Measurements from ENCODE around the gene DENND10. TPM values are rescaled to one million over a fixed set of nuclear protein-coding genes. Genes with fewer than 3 reads are reported as not detected.
"Not testable (repeated sequence)": the region's sequence is repeated elsewhere in the genome, so short reads cannot be mapped to it uniquely, and the experiment has no call there.

DENND10 gene
- total RNA-seq, 5 donors from 2014 or later (not counting 1 experiment from before 2014, with no cell fraction given): 28.5 to 52.4 (median 41.7) TPM

DNA sequence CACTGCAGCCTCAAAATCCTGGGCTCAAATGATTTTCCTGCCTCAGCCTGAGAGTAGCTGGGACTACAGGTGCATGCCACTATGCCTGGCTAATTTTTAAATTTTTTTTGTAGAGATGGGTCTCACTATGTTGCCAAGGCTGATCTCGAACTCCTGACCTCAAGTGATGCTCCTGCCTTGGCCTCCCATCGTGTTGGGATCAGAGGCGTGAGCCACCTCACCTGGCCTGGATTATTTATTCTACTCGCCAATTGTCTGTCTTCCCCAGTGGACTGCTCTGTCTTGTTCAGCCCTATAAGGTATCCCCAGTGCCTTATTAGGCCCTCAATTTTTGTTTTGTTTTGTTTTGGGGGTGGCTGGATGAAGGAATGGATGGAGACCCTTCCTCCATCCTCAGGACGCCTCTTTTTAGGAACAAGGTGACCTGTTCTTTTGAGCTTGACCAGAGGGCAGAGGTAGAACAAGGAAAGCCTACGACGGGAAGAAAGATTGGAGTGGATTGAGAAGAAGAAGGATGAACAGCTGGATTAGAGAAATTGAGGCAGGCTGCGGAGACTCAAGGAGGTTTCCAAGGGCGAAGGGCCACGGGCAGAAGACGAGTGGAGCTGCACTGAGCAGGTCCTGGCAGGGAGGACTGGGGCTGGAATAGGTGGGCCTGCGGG lies 541 bp upstream of the DENND10 start:
- peaks cover 0 to 6% of the 10 kb centered on the region in 2 donors for H3K36me3 ChIP-seq (ENCODE audit: control insufficient read depth in 2 of 2, extremely low read depth in 1 of 2, insufficient read depth in 1 of 2, low read length in 1 of 2)
- H3K9me3 ChIP-seq: no peaks in the 10 kb centered on the region
- 81% methylated on average over 6 of the region's 12 CpGs for WGBS (ENCODE audit: insufficient coverage)
- peaks cover 0 to 31% of the 10 kb centered on the region in 2 experiments for H3K4me1 ChIP-seq (ENCODE audit: control insufficient read depth in 1 of 2, extremely low read depth in 1 of 2, insufficient read depth in 2 of 2, low read length in 2 of 2)
- H3K27me3 ChIP-seq (replicated peaks in 1 of 2; ENCODE audit: control insufficient read depth in 2 of 2, extremely low read depth in 1 of 2, insufficient read depth in 2 of 2, low read length in 1 of 2): no peaks in the 10 kb centered on the region
- peak overlapping the region; percentile 58 for H3K27ac ChIP-seq (ENCODE audit: low read length)
- Mint-ChIP-seq H3K4me1 (peaks cover 8 to 38% (median 17%) of the 10 kb centered on the region in 3 donors), H3K27ac (peak overlapping the region; percentile 80 to 88), H3K9me3 (no peaks in the 10 kb centered on the region), H3K27me3 (no peaks in the 10 kb centered on the region), H3K36me3 (peaks cover 7% of the 10 kb centered on the region), H3K4me3 (peak overlapping the region; percentile 74 to 83 (median 82))
- CTCF ChIA-PET: interaction anchor here in 1 of 2 donors (0.6 to 0.7 kb wide), 2 partner anchors 12 to 41 kb away, joined by 3 to 4 read pairs; no protein-coding TSS in a partner anchor
- POLR2A ChIA-PET: no interaction called here
- ATAC-seq (replicated peaks in 1 of 4) (peak in 1 of 4 experiments; percentile 10), DNase-seq (peak in 2 of 35 experiments; percentile 16 to 32)
- no peak overlapping the region for H3K4me3 ChIP-seq (ENCODE audit: control insufficient read depth in 1 of 2, extremely low read depth in 1 of 2, low read length in 1 of 2)

- Histone ChIP-seq H3K36me3 (ENCODE audit: control insufficient read depth in 2 of 2, extremely low read depth in 1 of 2, insufficient read depth in 1 of 2, low read length in 1 of 2) (peaks cover 0 to 13% of the 10 kb centered on the region in 2 donors), H3K27me3 (replicated peaks in 1 of 2; ENCODE audit: control insufficient read depth in 2 of 2, extremely low read depth in 1 of 2, insufficient read depth in 2 of 2, low read length in 1 of 2) (no peaks in the 10 kb centered on the region), H3K9me3 (no peaks in the 10 kb centered on the region), H3K4me3 (ENCODE audit: control insufficient read depth in 1 of 2, extremely low read depth in 1 of 2, low read length in 1 of 2) (peak overlapping the region; percentile 48 to 49), H3K27ac (ENCODE audit: low read length) (no peak overlapping the region), H3K4me1 (ENCODE audit: control insufficient read depth in 1 of 2, extremely low read depth in 1 of 2, insufficient read depth in 2 of 2, low read length in 2 of 2) (peaks cover 0 to 31% of the 10 kb centered on the region in 2 experiments)
- DNase-seq (peak in 2 of 35 experiments; percentile 7 to 11), ATAC-seq (replicated peaks in 1 of 4) (peak in 1 of 4 experiments; percentile 7)
- H3K36me3 Mint-ChIP-seq: peaks cover 9% of the 10 kb centered on the region
- POLR2A ChIA-PET: interaction anchor here (0.6 to 1.1 kb wide), 4 partner anchors 13 to 794 kb away, joined by 3 to 15 read pairs (median 8); no protein-coding TSS in a partner anchor
- peak overlapping the region; percentile 73 to 87 (median 78) for H3K4me3 Mint-ChIP-seq
- H3K9me3 Mint-ChIP-seq: no peaks in the 10 kb centered on the region
- CTCF ChIA-PET: no interaction called here
- WGBS (ENCODE audit: insufficient coverage): 2% methylated on average over 10 of the region's 22 CpGs
- H3K4me1 Mint-ChIP-seq: peaks cover 8 to 38% (median 19%) of the 10 kb centered on the region in 3 donors
- no peaks in the 10 kb centered on the region for H3K27me3 Mint-ChIP-seq
- no peak overlapping the region for H3K27ac Mint-ChIP-seq
Observed at GRCh38 chr10:119104654-119105015, 722 bp downstream of the DENND10 start.

DNA sequence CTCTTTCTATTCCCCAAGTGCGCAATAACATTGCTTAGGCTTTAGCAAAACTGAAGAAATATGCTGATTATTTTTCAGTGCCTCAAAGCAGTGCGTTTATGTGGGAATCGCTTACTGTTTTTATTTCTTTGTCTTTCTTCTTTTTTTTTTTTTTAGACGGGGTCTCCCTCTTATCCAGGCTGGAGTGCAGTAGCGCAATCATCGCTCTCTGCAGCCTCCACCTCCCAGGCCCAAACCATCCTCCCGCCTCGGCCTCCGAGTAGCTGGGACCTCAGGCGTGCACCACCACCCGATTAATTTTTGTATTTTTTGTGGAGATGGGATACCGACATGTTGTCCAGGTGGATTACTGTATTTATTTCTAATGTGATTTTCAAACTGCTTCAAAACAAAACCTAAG lies 1.2 kb downstream of the DENND10 start:
- DNase-seq (no peak), ATAC-seq (replicated peaks in 1 of 4) (no peak)
- POLR2A ChIA-PET: interaction anchor here in 1 of 2 donors (0.6 kb wide), 1 partner anchor 794 kb away, joined by 3 read pairs; no protein-coding TSS in a partner anchor
- Histone ChIP-seq H3K27me3 (replicated peaks in 1 of 2; ENCODE audit: control insufficient read depth in 2 of 2, extremely low read depth in 1 of 2, insufficient read depth in 2 of 2, low read length in 1 of 2) (no peaks in the 10 kb centered on the region), H3K9me3 (no peaks in the 10 kb centered on the region), H3K36me3 (ENCODE audit: control insufficient read depth in 2 of 2, extremely low read depth in 1 of 2, insufficient read depth in 1 of 2, low read length in 1 of 2) (peaks cover 0 to 17% of the 10 kb centered on the region in 2 donors), H3K27ac (ENCODE audit: low read length) (no peak overlapping the region), H3K4me3 (ENCODE audit: control insufficient read depth in 1 of 2, extremely low read depth in 1 of 2, low read length in 1 of 2) (peak overlapping the region in 1 of 2 donors; percentile 48), H3K4me1 (ENCODE audit: control insufficient read depth in 1 of 2, extremely low read depth in 1 of 2, insufficient read depth in 2 of 2, low read length in 2 of 2) (peaks cover 0 to 31% of the 10 kb centered on the region in 2 experiments)
- Mint-ChIP-seq H3K27ac (peak overlapping the region in 1 of 2 donors; percentile 61), H3K27me3 (no peaks in the 10 kb centered on the region), H3K9me3 (no peaks in the 10 kb centered on the region), H3K36me3 (peaks cover 9% of the 10 kb centered on the region), H3K4me3 (peak overlapping the region; percentile 73 to 87 (median 78)), H3K4me1 (peaks cover 8 to 38% (median 19%) of the 10 kb centered on the region in 3 donors)
- 100% methylated on average over 1 of the region's 12 CpGs for WGBS (ENCODE audit: insufficient coverage)
- CTCF ChIA-PET: no interaction called here

DNA sequence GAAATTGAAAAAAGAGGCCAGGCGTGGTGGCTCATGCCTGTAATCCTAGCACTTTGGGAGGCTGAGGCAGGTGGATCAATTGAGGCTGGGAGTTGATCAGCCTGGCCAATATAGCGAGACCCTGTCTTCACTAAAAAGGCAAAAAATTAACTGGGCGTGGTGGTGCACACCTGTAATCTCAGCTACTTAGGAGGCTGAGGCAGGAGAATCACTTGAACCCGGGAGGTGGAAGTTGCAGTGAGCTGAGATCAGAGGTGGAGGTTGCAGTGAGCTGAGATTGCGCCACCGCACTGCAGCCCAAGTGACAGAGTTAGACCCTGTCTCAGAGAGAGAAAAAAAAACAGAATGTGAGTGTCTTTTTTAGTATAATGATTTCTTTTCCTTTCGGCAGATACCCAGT lies 2.0 kb downstream of the DENND10 start:
- Mint-ChIP-seq H3K4me3 (peak overlapping the region in 2 of 3 donors; percentile 39 to 73), H3K4me1 (peaks cover 8 to 33% (median 16%) of the 10 kb centered on the region in 3 donors)
- ATAC-seq (replicated peaks in 1 of 4); H3K27me3 ChIP-seq (replicated peaks in 1 of 2; ENCODE audit: control insufficient read depth in 2 of 2, extremely low read depth in 1 of 2, insufficient read depth in 2 of 2, low read length in 1 of 2); H3K27ac Mint-ChIP-seq; CTCF ChIA-PET; H3K4me3 ChIP-seq (ENCODE audit: control insufficient read depth in 1 of 2, extremely low read depth in 1 of 2, low read length in 1 of 2); POLR2A ChIA-PET; H3K9me3 Mint-ChIP-seq; DNase-seq; H3K9me3 ChIP-seq; H3K27ac ChIP-seq (ENCODE audit: low read length); H3K36me3 Mint-ChIP-seq; H3K27me3 Mint-ChIP-seq: not testable (repeated sequence)
- Histone ChIP-seq H3K4me1 (ENCODE audit: control insufficient read depth in 1 of 2, extremely low read depth in 1 of 2, insufficient read depth in 2 of 2, low read length in 2 of 2) (peaks cover 0 to 25% of the 10 kb centered on the region in 2 experiments), H3K36me3 (ENCODE audit: control insufficient read depth in 2 of 2, extremely low read depth in 1 of 2, insufficient read depth in 1 of 2, low read length in 1 of 2) (peaks cover 0 to 21% of the 10 kb centered on the region in 2 donors)
- WGBS (ENCODE audit: insufficient coverage): 98% methylated on average over 5 of the region's 7 CpGs

- POLR2A ChIA-PET: not testable (repeated sequence)
Observed at GRCh38 chr10:119107106-119107505, 3.2 kb downstream of the DENND10 start.

GRCh38 chr10:119107771-119108170 lies 3.9 kb downstream of the DENND10 start:
- H3K9me3 ChIP-seq; H3K27ac ChIP-seq (ENCODE audit: low read length); CTCF ChIA-PET; H3K27me3 Mint-ChIP-seq; H3K9me3 Mint-ChIP-seq; H3K27ac Mint-ChIP-seq; H3K27me3 ChIP-seq (replicated peaks in 1 of 2; ENCODE audit: control insufficient read depth in 2 of 2, extremely low read depth in 1 of 2, insufficient read depth in 2 of 2, low read length in 1 of 2); DNase-seq; POLR2A ChIA-PET; H3K4me3 ChIP-seq (ENCODE audit: control insufficient read depth in 1 of 2, extremely low read depth in 1 of 2, low read length in 1 of 2); ATAC-seq (replicated peaks in 1 of 4); H3K4me3 Mint-ChIP-seq: not testable (repeated sequence)
- H3K4me1 ChIP-seq (ENCODE audit: control insufficient read depth in 1 of 2, extremely low read depth in 1 of 2, insufficient read depth in 2 of 2, low read length in 2 of 2): peaks cover 0 to 21% of the 10 kb centered on the region in 2 experiments
- peaks cover 8 to 20% (median 14%) of the 10 kb centered on the region in 3 donors for H3K4me1 Mint-ChIP-seq
- WGBS (ENCODE audit: insufficient coverage): no CpG with 5 or more reads among the region's 2 CpGs
- peaks cover 4 to 29% of the 10 kb centered on the region in 2 donors for H3K36me3 ChIP-seq (ENCODE audit: control insufficient read depth in 2 of 2, extremely low read depth in 1 of 2, insufficient read depth in 1 of 2, low read length in 1 of 2)
- H3K36me3 Mint-ChIP-seq: peaks cover 13% of the 10 kb centered on the region

More at GRCh38 chr10:119107106-119107505, 3.2 kb downstream of the DENND10 start:
- H3K4me3 ChIP-seq (ENCODE audit: control insufficient read depth in 1 of 2, extremely low read depth in 1 of 2, low read length in 1 of 2); ATAC-seq (replicated peaks in 1 of 4); H3K9me3 ChIP-seq; DNase-seq; H3K4me3 Mint-ChIP-seq; H3K27ac ChIP-seq (ENCODE audit: low read length); H3K27ac Mint-ChIP-seq; H3K9me3 Mint-ChIP-seq; H3K27me3 ChIP-seq (replicated peaks in 1 of 2; ENCODE audit: control insufficient read depth in 2 of 2, extremely low read depth in 1 of 2, insufficient read depth in 2 of 2, low read length in 1 of 2); H3K27me3 Mint-ChIP-seq; CTCF ChIA-PET: not testable (repeated sequence)
- WGBS (ENCODE audit: insufficient coverage): no CpG with 5 or more reads among the region's 6 CpGs
- Mint-ChIP-seq H3K36me3 (peaks cover 12% of the 10 kb centered on the region), H3K4me1 (peaks cover 8 to 24% (median 14%) of the 10 kb centered on the region in 3 donors)
- Histone ChIP-seq H3K4me1 (ENCODE audit: control insufficient read depth in 1 of 2, extremely low read depth in 1 of 2, insufficient read depth in 2 of 2, low read length in 2 of 2) (peaks cover 0 to 21% of the 10 kb centered on the region in 2 experiments), H3K36me3 (ENCODE audit: control insufficient read depth in 2 of 2, extremely low read depth in 1 of 2, insufficient read depth in 1 of 2, low read length in 1 of 2) (peaks cover 0 to 26% of the 10 kb centered on the region in 2 donors)
